GM19328 (cell line): Measurements from ENCODE around the gene HDLBP.
"Not testable (repeated sequence)": the region's sequence is repeated elsewhere in the genome, so short reads cannot be mapped to it uniquely, and the experiment has no call there.

Experiments used
- ATAC-seq: cut with Tn5 transposase; IDR thresholded peaks from one replicate; pipeline ENCODE4 v1.9.1; 2021; ENCODE audit warnings: mild to moderate bottlenecking, moderate library complexity; ENCODE audit not compliant: unreplicated experiment

Gene HDLBP

DNA sequence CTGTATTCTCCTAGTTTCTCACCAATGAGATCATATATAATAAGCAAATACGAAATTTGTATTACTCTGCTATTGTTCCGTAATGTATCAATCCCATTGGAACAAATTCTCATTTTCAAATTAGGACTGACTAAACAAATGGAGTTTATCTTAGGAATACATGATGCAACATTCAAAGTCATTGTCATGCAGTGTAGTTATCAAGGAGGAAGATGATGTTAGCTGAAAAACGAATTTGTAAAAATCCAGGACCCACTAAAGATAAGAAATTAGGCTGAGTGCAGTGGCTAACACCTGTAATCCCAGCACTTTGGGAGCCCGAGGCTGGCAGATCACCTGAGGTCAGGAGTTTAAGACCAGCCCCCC is 15.1 kb upstream of the HDLBP start:
- ATAC-seq, result no peak

DNA sequence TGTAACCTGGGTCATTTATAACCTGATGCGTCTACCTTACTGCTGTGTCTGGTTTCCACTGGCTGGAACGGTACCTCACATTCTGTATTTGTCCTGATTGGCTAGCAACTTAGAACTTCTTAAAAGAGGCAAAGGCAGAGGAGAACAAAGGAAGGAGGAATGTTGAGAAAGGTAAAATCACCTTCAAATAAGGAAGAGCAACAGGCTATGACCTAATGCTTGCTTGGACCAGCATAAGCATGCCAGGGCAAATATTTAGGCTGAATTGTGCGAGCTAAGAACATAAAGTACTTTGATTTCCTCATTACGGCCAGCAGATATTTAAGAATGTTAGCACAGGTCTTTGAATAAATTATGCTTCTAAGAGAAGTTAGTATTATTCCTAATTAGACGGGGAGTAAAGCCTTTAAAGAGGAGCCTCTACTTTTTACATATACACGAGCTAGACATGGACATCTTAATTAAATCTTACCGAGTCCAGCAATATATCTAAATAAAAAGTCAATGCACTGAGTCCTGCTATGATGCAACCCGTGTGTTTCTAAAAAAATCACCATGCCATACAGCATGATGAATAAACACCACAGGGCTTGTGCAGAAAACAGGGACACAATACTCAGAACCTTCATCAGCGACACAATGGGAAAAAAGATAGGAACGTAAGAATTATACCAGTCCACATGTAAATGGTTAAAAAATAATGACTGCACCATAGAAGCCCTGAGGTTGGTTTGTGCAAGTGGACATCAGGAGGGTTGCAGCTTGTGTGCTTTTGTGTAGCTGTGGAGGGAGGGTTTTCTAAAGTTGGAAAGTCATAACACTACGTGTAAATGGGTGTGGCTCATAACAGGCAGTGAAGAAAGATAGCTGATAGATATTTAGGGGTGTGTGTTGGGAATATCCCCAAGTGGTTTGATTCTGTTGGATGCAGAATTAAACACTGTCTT is 14.5 kb upstream of the HDLBP start:
- no peak for ATAC-seq

DNA sequence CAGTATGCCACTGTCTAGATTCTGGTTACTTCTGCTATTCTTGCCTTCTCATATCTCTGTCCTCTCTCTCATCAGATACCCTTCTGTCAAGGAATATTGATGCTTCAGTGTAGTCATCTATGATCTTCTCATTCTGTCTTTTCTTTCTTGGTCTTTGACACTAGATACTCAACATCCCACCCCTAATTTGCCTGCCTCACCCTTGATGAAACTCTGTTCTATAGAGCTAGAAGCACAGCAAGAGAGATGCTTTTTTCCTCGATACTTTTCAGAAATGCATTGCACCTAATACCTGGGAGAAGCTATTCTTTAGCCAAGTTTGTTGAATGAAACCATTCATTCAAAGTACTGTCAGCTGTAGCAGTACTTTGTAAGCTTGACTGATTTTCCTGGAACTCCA is 9.8 kb upstream of the HDLBP start:
- no peak for ATAC-seq

DNA sequence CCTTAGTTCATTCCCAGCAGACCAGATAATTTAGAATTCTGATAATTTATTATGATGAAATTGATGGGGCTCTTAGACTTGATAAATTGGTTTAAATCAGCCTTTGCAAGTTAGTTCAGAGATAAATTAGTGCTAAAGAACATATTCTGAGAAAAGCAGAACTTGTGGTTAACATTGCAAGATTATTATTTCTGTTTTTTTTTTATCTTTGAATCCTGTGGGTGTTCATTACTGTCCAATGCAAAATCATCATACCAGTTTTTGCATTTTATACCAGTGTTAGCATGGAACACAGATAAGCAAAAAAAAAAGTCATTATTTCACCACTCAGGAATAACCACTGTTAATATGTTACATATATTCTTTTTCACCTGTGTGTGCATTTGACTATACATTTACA is 9.3 kb upstream of the HDLBP start:
- ATAC-seq, result no peak

DNA sequence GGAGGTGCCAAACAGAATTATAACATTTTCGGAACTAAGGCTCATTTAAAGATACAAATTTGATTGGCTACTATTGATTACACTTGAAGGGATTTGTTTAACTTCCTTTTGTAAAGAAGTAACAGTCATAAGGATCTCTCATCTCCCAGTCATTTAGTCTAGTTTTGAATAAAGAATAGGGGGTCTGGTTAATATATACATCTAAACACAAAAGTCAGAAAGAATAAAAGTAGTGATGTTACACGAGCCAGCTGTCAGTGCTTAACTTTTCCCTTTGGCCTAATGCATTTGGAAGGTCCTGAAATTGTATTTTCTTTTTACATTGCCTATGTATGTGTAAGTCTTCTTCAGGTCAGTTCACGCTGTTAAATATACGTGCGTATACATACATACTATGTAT is 8.3 kb upstream of the HDLBP start:
- no peak for ATAC-seq

DNA sequence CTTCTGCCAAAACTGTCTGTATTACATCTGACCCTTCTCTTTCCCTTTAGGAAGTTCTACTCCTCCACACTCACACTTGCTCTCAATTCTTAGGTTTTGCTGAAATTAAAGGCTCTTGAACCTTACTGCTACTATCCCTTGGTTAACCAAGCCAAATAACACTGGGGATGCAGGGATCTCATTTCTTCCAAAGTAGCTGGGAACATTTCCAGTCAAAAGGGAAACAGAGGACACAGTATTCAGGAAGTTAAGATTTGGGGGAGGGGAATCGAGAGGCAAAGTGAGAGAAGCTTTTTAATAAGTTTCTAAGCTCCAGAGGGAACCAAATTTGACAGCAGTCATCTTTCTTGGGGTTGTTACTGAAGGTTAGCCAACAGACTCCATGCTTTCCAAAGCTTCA is 6.4 kb upstream of the HDLBP start:
- no peak for ATAC-seq

DNA sequence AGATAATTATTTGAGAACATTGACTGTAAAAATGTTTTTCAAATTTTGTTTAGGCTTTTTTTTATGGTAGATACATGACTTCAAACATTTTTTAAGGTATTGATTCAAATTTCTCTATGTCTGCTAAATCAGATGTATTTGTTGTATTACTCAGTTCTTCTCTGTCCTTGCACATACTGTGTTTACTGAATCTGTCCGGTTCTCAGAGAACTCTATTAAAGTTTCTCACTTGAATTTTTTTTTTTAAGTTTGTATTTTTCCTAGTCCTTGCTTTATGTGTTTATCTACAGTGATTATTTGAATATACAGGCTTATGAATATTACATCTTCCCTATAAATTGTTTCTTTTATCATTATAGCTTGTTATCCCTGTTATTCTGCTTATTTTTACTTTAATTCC is 5.6 kb upstream of the HDLBP start:
- no peak for ATAC-seq

DNA sequence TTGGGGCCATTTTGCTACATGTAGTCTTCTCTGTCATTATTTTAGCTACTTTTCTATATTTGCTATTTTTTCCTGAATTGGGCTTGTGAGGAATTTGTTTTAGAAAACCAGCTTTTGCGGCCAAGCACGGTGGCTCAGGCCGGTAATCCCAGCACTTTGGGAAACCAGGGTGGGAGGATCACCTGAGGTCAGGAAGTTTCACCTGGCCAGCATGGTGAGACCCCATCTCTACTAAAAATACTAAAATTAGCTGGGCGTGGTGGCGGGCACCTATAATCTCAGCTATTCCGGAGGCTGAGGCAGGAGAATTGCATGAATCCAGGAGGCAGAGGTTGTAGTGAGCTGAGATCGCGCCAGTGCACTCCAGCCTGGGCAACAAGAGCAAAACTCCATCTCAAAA is 4.9 kb upstream of the HDLBP start:
- ATAC-seq, result no peak

DNA sequence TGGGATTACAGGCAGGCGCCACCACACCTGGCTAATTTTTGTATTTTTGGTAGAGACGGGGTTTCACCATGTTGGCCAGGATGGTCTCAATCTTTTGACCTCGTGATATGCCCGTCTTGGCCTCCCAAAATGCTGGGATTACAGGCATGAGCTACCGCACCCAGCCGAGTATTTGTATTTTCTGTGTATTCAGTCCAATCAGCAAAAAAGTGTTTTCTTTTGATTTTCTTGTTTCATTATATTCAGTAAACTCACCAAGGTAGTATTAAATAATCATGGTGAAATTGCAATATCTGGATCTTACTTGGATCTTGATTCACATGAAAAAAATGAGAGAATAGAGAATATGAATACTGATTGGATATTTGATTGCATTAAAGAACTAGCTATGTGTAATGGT is 3.4 kb upstream of the HDLBP start:
- ATAC-seq, result not testable (repeated sequence)

DNA sequence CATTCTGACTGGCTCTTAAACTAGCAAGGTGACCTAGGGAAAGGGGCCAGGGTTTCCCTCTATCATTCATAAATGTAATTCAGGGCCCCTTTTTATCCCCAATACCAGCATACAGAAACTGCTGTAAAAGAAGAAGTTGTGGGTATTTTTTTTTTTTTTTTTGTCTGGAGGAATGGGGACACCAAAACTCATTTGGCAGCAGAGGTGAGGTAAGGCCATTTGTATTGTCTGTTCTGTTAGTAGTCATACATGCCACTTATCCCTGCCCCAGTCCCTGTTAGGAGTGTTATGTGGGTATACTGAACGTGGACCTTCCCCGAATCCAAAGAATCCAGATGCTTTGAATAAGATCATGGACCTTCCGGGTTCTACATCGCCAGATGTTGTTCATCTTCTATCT is 1.9 kb upstream of the HDLBP start:
- no peak for ATAC-seq

DNA sequence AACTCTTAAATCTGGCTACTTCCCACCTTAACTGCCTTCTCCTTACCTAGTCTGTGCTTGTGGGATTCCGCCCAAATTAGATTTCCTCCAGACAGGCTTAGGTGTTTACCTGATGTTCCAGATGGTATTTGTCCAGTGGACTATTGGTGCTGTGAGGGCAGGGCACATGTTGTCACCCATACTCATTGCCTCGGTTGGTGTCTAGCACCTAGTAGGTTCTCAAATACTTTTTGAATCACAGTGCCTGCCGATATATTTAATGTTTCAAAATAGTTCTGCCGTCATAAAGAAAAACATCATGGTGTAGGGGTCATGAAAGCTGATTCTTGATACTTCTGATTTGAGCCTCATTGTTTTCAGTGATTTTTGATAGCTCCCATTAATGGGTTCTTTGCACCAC is 1.4 kb upstream of the HDLBP start:
- ATAC-seq, result no peak

DNA sequence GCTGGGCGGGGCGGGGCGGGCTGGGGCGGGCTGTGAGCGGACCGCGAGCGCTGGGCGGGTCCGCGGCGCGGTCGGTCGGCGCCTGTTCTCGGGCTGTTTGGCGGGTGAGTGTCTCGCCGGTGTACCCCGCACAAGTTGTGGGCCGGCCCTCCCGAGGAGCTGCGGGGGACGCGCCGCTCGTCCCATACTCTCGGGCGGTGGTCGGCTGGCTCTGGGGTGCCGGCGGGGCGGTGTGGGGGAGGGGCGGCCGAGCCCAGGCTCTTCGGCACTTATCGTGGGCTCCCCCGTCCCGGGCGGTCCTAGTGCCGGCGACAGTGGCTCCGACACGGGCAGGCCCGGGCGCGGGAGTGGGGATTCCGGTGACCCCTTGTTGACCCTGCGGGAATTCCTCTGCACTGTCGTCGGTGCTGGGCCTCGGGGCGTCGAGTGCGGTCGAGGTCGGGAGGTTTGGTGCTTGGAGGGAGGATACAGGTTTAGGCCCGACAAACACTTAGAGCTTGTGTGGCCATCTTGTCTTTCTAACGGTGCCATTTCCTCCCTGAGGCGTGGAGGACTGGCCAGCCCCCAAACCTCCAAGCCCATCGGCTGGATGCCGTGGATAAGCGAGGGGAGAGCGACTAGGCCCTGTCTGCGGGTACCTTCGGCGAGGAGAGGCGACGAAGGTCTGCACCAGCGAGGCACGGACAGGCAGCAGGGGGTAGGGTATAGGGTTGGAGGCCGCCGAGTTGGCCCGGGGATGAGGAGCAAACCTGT is 583 bp upstream of the HDLBP start, which contains the start of gene SEPTIN2:
Gene SEPTIN2, plus strand, starts transcription at position 47 of the 753 bp plus-strand sequence. CDS start 8,308 bp downstream, outside the sequence.
- ATAC-seq, result peak; percentile 40

DNA sequence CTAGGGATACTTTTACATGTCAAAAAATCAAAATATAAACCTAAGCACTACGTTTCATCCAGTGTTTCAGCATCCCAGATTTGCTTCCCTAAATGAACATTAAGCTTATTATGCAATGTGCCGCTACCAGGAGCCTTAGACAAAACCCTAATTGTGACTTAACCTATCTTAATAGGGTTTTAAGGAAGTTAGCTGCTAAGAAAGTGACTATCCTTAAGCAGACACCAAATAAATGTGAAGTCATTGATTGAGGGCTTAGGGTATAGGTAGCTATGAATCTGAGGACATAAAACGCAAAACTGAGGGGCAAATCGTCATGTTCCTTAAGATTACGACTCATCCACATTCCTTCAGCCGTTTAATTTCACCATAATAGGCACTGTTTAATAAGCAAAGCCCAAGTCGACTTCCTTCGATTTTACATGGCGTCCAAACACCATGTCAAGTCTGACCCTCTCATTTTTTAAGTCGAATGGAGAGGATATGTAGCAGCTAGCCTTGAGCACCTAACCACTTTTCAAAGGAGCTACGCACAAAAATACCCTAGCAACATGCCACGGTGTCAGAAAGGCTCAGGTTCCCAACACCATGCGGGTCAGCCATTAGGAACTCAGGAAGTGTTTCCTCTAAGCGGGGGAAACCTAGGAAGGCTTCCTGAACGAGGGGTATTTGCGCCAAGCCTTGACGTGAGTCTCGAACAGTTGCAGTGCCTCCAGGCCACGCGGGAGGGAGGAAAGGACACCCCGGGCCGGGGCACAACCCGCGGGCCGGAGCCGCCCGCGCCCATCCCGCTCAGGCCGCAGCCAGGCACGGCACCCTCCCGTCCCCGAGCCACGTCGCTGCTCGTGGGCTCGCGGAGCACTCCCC is 1.0 kb downstream of the HDLBP start:
- ATAC-seq, result no peak

DNA sequence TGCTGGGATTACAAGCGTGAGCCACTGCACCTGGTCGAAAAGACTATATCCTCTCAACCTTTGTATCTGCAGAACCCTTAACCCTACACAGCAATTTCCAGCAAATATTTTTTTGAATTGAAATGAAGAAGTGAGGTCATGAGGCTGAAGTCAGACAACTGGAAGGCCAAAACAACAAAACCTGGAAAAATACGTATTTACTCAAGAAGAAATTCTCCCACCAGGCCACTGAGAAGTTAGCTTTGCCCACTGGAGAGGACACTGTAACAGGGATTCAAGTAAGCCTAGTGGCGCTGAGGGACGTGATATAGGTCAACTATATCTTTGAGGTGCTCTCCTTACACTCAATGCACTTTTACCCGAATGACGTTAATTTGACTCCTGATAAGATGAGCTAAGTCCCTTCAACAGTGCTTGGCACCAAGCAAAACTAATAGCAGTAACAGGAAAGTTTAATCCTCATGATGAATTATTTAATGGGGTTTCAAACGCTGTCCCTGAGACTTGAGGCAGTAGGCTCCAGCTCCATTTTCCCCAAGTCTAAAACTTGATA is 1.9 kb downstream of the HDLBP start:
- ATAC-seq, result no peak

DNA sequence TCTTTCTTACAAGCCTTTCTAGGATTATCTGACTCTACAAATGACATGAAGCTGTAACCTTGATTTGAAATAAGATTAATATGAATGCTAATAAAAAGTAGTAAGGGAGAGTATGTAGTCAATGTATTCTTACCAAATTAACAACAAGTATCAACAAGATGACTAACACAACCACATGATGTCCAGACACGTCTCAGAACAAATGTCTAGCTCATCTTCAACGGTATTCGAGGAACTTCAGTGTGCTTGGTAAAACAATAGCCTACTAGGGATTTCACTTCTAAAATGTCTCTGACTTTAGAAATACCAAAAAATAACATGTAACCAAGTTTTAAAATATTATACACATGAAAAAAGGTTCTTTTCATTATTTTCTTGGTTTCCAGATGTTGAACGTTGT is 3.4 kb downstream of the HDLBP start:
- ATAC-seq, result no peak

DNA sequence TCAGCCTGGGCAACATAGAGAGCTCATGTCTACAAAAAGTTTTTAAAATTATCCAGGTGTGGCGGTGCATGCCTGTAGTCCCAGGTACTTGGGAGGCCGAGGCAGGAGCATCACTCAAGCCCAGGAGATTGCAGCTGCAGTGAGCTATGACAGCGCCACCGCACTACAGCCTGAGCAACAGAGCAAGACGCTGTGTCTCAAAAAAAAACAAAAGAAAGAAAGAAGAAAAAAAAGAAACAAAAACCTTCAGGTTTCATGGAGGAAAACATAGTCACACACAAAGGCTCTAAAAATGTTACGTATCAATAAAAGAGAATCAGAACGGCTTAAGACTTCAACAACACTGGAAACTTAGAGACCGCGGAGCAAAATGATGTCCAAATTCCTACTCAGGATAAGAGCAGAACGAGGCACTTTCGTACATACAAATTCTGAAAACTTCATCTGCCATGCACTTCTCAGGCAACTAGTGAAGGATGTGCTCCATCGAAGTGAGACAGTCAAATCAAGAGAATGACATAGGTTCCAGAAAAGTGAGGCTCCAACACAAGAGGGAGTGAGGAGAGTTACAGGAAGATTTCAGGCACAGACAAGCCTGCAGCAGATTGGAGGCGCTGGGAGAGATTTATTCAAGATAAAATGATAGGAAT is 4.4 kb downstream of the HDLBP start:
- ATAC-seq, result no peak

DNA sequence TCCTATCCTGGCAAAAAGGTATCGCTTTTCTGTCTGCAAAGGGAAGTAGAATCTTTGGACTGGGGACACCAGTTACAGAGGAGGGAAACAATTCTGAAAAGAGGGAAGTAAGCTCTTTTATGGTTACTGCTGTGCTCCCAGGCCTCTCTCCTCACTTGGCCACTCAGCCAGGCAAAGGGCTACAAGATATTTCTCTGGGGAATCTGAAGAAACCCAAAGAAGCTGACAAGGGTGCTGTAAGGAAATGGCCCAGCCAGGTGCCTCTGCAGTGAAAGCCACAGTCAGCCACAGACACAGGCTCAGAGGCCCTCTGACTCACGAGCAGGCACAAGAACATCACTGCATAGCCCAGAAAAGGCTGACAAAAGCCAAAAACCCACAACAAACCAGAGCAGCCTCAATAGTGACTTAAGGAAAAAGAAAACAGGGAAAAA is 5.8 kb downstream of the HDLBP start:
- no peak for ATAC-seq

DNA sequence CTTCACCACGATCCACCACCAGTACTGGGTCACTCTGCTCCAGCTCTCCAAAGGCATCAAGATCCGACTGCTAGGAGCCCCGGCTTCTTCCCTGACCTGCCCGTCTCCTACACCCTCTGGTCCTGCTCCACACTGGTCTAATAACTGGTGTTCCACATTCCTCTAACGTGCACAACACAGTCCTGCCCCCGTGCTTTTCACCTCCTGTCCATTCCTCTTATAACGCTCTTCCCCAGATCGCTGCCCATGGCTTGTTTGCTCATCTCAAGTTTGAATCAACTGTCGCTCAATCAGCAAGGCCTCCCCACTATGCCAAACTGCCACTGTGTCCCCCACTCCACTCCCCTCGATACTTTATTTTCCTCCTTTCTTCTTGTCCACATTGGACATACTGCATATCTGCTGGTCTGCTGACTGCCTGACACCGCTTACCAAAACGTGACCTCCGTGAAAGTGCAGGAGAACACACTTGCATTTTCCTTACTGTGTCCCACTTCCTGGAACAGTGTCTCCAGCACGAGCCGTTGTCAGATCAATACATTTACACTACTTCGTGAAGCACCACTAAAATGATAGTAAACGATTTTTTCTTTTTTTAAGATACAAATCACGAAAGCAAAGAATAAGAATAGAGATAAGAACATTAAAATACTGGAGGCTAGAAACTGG is 6.5 kb downstream of the HDLBP start:
- no peak for ATAC-seq

DNA sequence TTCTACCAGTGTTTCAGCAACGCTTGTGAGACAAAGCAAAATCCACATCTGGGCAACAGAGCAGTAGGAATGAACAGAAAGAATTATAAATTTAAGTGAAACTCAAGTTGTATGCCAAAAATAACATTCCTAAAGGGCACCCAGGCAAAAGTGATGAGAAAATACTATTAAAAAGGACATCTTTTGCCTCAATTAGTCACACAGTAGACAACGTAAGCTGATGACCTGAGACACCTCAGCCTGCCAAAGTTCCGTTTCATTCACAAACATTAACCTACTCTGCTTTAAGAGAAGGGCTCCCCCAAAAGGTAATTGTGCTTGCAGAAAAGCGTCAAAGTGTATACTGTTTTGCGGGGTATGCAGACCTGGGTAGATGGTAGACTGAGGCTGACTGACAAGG is 7.2 kb downstream of the HDLBP start:
- ATAC-seq, result no peak

DNA sequence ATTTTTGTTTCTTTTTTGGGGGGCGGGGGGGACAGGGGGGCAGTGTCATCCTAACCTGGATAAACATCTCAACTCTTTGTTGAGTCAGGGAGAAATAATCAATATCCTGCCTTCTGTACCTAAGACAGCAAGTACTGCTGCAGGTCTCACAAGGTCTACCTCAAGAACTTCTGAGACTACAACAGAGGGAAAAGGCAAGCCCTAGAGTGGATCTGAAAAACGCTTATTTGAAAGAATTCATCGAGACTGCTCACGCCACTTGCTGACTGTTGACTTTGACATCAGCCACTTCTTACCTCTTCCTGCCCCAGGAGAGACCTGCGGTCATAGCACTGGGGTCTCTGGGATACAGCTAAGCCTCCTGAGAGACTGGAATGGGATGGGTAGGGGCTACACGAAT is 8.4 kb downstream of the HDLBP start:
- no peak for ATAC-seq
